ENCODE data around the gene ATP2B1. TPM values are rescaled to one million over a fixed set of nuclear protein-coding genes. Genes with fewer than 3 reads are reported as not detected.

The ATP2B1 gene
- total RNA-seq, 1 donor from 2014 or later: 34.5 TPM

DNA sequence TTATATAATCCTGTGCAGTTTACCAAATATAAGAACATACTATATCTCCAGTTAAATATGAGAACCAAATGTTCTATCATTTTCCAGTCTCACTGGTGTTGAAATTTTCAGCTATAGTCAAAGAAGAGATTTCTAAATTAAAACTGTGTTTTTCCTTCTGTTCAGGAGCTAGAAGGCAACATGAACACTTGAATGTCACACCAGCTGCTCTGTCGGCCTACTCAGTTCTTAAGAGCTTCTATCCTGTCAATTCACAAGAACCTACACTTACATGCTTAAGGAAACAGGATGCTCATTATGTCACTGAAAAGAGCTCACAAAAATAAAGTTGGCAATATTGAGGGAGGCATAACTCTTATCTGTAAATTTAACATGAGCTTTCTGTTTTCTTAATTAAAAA lies 43.1 kb downstream of the ATP2B1 start:
- H3K36me3 ChIP-seq: no peaks in the 10 kb centered on the region
- TF ChIP-seq, protein P1, sequence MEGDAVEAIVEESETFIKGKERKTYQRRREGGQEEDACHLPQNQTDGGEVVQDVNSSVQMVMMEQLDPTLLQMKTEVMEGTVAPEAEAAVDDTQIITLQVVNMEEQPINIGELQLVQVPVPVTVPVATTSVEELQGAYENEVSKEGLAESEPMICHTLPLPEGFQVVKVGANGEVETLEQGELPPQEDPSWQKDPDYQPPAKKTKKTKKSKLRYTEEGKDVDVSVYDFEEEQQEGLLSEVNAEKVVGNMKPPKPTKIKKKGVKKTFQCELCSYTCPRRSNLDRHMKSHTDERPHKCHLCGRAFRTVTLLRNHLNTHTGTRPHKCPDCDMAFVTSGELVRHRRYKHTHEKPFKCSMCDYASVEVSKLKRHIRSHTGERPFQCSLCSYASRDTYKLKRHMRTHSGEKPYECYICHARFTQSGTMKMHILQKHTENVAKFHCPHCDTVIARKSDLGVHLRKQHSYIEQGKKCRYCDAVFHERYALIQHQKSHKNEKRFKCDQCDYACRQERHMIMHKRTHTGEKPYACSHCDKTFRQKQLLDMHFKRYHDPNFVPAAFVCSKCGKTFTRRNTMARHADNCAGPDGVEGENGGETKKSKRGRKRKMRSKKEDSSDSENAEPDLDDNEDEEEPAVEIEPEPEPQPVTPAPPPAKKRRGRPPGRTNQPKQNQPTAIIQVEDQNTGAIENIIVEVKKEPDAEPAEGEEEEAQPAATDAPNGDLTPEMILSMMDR (IDR thresholded peaks at IDR 0.05): no peak
- ATAC-seq: no peak
- H3K4me3 ChIP-seq: no peak overlapping the region
- no peak for DNase-seq
- H3K27me3 ChIP-seq (ENCODE audit: low read depth): no peaks in the 10 kb centered on the region
- peaks cover 34% of the 10 kb centered on the region for H3K4me1 ChIP-seq
- H3K9me3 ChIP-seq: no peaks in the 10 kb centered on the region
- H3K27ac ChIP-seq: no peak overlapping the region
- intact Hi-C loops (cut with DNase I): no loop called here

DNA sequence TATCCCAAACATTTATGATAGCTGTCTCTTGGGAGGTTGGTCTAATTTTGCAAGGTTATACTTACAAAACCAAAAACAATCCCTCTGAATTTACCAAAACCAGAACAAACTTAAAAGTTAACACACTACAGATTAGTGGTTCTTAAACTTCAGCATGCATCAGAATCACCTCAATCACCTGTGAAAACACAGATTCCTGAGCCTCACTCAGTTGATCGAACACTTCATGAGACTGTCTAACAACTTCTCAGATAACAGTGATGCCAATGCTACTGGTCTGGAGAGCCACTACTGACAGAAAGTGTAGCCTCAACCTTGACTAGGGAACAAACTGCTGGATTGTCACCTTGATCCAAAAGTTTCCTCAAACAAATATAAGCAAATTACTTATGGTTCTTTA lies 44.2 kb downstream of the ATP2B1 start:
- DNase-seq (no peak), ATAC-seq (peak in 1 of 2 donors; percentile 33)
- TF ChIP-seq, protein P1 (IDR thresholded peaks at IDR 0.05): no peak
- H3K4me1 ChIP-seq: peaks cover 34% of the 10 kb centered on the region
- H3K36me3 ChIP-seq: no peaks in the 10 kb centered on the region
- intact Hi-C loops (cut with DNase I): no loop called here
- H3K27ac ChIP-seq: no peak overlapping the region
- no peak overlapping the region for H3K4me3 ChIP-seq
- no peaks in the 10 kb centered on the region for H3K9me3 ChIP-seq
- no peaks in the 10 kb centered on the region for H3K27me3 ChIP-seq (ENCODE audit: low read depth)

DNA sequence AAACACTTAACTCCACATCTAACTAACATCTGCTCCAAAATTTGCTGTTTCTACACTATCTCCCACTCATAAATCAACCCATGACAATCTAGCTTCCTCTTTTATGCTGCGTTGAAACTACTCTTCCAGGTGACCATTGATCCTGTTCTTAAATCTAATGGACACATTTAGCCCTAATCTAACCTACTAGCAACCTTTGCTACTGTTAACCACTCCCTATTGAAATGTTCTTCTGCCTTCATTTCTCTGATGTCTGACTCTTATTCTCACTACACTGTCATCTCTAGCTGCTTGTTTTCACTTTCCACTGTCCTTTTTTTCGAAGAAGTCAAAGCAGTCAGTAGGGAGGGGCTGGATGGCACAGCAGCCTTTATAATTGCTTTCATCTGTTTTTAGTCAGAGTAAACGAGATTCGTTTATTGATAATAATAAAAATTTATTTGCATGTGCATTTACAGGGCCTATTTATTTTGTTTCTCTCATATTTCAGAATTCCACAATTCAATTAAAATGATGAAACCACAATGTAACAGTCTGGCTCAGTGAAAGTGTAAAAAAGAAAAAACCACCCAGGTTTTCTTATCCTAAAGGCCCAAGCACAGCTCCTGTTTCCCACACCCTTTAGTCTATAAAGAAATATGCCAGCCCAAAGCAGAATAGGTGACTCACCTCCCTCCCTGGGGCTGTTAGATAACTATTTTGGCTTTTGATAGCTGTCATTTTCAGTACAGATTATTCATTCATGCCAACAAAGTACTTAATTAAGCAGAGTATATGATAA lies 44.9 kb downstream of the ATP2B1 start:
- no peak for DNase-seq
- H3K4me1 ChIP-seq: peaks cover 34% of the 10 kb centered on the region
- intact Hi-C loops (cut with DNase I): no loop called here
- no peaks in the 10 kb centered on the region for H3K36me3 ChIP-seq
- H3K27ac ChIP-seq: no peak overlapping the region
- H3K4me3 ChIP-seq: no peak overlapping the region
- H3K9me3 ChIP-seq: no peaks in the 10 kb centered on the region
- TF ChIP-seq, protein P1 (IDR thresholded peaks at IDR 0.05): no peak
- H3K27me3 ChIP-seq (ENCODE audit: low read depth): no peaks in the 10 kb centered on the region
- peak in 1 of 2 donors; percentile 61 for ATAC-seq

DNA sequence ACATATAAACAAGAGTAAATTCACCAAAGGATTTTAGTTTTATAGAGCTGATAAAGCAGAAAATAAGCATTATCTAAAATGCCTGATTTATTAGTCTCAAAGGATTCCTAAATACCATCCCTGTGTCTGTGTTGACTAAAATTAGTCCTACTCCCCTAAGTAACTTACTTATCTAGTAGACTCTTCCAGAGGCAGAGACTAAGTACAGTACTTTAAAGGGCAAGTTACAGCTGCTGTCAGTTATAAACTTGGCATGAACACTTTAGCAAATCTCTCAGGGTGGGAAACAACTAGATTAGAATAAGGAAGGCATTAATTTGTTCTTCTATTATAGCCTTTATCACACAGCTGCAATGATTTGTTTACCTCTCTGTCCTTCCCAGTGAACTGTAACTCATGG lies 46.0 kb downstream of the ATP2B1 start:
- Histone ChIP-seq H3K36me3 (no peaks in the 10 kb centered on the region), H3K4me3 (no peak overlapping the region), H3K9me3 (no peaks in the 10 kb centered on the region), H3K27ac (no peak overlapping the region), H3K27me3 (ENCODE audit: low read depth) (no peaks in the 10 kb centered on the region), H3K4me1 (peaks cover 34% of the 10 kb centered on the region)
- DNase-seq: no peak
- intact Hi-C loops (cut with DNase I): no loop called here
- no peak for ATAC-seq
- TF ChIP-seq, protein P1 (IDR thresholded peaks at IDR 0.05): no peak

DNA sequence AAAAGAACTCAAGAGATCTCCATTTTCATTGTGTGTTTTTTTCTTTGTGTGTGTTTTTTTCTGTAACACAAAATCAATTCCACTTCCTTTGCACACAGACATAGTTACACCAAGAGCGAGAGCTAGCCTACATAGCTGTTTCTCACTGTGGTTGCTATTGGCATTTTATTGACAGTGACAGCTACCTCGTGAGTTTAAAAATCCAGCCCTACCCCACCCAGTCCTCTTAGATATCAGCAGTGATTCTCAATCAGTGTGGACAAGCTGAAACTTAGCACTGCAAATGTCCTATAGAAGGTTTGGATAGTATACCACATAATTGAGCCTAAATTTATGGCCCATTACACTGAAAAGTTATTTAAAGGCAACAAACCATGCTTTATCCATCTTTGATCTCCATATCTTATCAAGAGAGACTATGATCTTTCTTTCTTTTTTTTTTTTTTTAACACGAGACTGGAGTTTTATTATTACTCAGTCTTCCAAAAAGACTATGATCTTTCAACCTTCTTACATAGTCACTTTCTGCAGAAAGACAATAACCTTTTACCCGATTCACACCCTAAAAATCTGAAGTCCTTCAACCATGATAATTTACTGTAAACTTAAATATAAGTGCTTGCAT lies 46.8 kb downstream of the ATP2B1 start:
- ATAC-seq (no peak), DNase-seq (no peak)
- no peaks in the 10 kb centered on the region for H3K9me3 ChIP-seq
- intact Hi-C loops (cut with DNase I): no loop called here
- no peaks in the 10 kb centered on the region for H3K36me3 ChIP-seq
- peaks cover 34% of the 10 kb centered on the region for H3K4me1 ChIP-seq
- TF ChIP-seq, protein P1 (IDR thresholded peaks at IDR 0.05): no peak
- H3K27me3 ChIP-seq (ENCODE audit: low read depth): no peaks in the 10 kb centered on the region
- H3K27ac ChIP-seq: no peak overlapping the region
- H3K4me3 ChIP-seq: no peak overlapping the region

Data from lower lobe of right lung (tissue), 2 donors.